BLaER1 (cell line): ENCODE measurements around the gene PIK3R1.
A peak's percentile ranks its signal among the peaks of the same experiment; 100 is the strongest.

ENCODE experiments used
- H3K27ac ChIP-seq: shearing (Covaris generic); formaldehyde crosslinking; 2 replicates; pipeline ENCODE4 v1.8.1; 2022
- H3K27me3 ChIP-seq: shearing (Covaris generic); formaldehyde crosslinking; 2 replicates; pipeline ENCODE4 v1.8.1; 2022
- H3K36me3 ChIP-seq: shearing (Covaris generic); formaldehyde crosslinking; 2 replicates; pipeline ENCODE4 v1.8.1; 2022
- H3K4me1 ChIP-seq: shearing (Covaris generic); formaldehyde crosslinking; 2 replicates; pipeline ENCODE4 v1.8.1; 2022
- H3K4me2 ChIP-seq: shearing (Covaris generic); formaldehyde crosslinking; 2 replicates; pipeline ENCODE4 v1.8.1; 2022
- H3K4me3 ChIP-seq: shearing (Covaris generic); formaldehyde crosslinking; 2 replicates; pipeline ENCODE4 v1.8.1; 2022
- H3K9ac ChIP-seq: shearing (Covaris generic); formaldehyde crosslinking; 2 replicates; pipeline ENCODE4 v1.8.1; 2022
- H3K9me3 ChIP-seq: shearing (Covaris generic); formaldehyde crosslinking; 2 replicates; pipeline ENCODE4 v1.8.1; 2022
- H4K20me1 ChIP-seq: shearing (Covaris generic); formaldehyde crosslinking; 2 replicates; pipeline ENCODE4 v1.8.1; 2022
- Cebpa-rat ChIP-seq: shearing (Covaris generic); IDR thresholded peaks from 2 replicates; pipeline ENCODE4 v1.8.1; 2022

The PIK3R1 gene

GRCh38 chr5:68274847-68275651, 59.5 kb downstream of the PIK3R1 start:
- Histone ChIP-seq H3K36me3 (peaks cover 74% of the 10 kb centered on the region), H3K9ac (no peak overlapping the region), H3K4me2 (no peak overlapping the region), H4K20me1 (peaks cover 77% of the 10 kb centered on the region), H3K27ac (no peak overlapping the region), H3K4me1 (peaks cover 10% of the 10 kb centered on the region; the same call in 1 of the 2 replicates), H3K9me3 (no peaks in the 10 kb centered on the region), H3K27me3 (no peaks in the 10 kb centered on the region), H3K4me3 (no peak overlapping the region)
- no peak for TF ChIP-seq Cebpa-rat

- Histone ChIP-seq H3K4me1 (peaks cover 4% of the 10 kb centered on the region; the same call in 1 of the 2 replicates), H4K20me1 (peaks cover 74% of the 10 kb centered on the region), H3K9ac (no peak overlapping the region), H3K27ac (no peak overlapping the region), H3K9me3 (no peaks in the 10 kb centered on the region), H3K27me3 (no peaks in the 10 kb centered on the region), H3K4me2 (no peak overlapping the region), H3K4me3 (no peak overlapping the region), H3K36me3 (peaks cover 91% of the 10 kb centered on the region)
- TF ChIP-seq Cebpa-rat = no peak
These were observed 61.2 kb downstream of the PIK3R1 start for GRCh38 chr5:68276740-68277139.

- Histone ChIP-seq H3K36me3 (peaks cover 98% of the 10 kb centered on the region), H3K27me3 (no peaks in the 10 kb centered on the region), H3K4me3 (no peak overlapping the region), H4K20me1 (peaks cover 73% of the 10 kb centered on the region), H3K27ac (no peak overlapping the region), H3K9me3 (no peaks in the 10 kb centered on the region), H3K4me1 (no peaks in the 10 kb centered on the region), H3K9ac (no peak overlapping the region), H3K4me2 (no peak overlapping the region)
- no peak for TF ChIP-seq Cebpa-rat
These were observed 61.9 kb downstream of the PIK3R1 start for GRCh38 chr5:68277431-68277830.

GRCh38 chr5:68279984-68280383, 64.4 kb downstream of the PIK3R1 start:
- Histone ChIP-seq H3K36me3 (peaks cover 100% of the 10 kb centered on the region), H3K9ac (no peak overlapping the region)

GRCh38 chr5:68282001-68282400, 66.4 kb downstream of the PIK3R1 start:
- TF ChIP-seq Cebpa-rat = no peak
- H3K4me2 ChIP-seq = no peak overlapping the region
- peaks cover 87% of the 10 kb centered on the region for H4K20me1 ChIP-seq
- no peak overlapping the region for H3K9ac ChIP-seq
- no peak overlapping the region for H3K4me3 ChIP-seq
- H3K9me3 ChIP-seq = no peaks in the 10 kb centered on the region
- H3K27me3 ChIP-seq = no peaks in the 10 kb centered on the region
- H3K36me3 ChIP-seq = peaks cover 81% of the 10 kb centered on the region
- H3K4me1 ChIP-seq = peaks cover 31% of the 10 kb centered on the region
- no peak overlapping the region for H3K27ac ChIP-seq

More at GRCh38 chr5:68279984-68280383, 64.4 kb downstream of the PIK3R1 start:
- H3K4me1 ChIP-seq = peaks cover 12% of the 10 kb centered on the region
- peaks cover 77% of the 10 kb centered on the region for H4K20me1 ChIP-seq
- no peak overlapping the region for H3K27ac ChIP-seq
- no peak overlapping the region for H3K4me3 ChIP-seq
- H3K27me3 ChIP-seq = no peaks in the 10 kb centered on the region
- no peaks in the 10 kb centered on the region for H3K9me3 ChIP-seq
- TF ChIP-seq Cebpa-rat = no peak
- no peak overlapping the region for H3K4me2 ChIP-seq

- no peak for TF ChIP-seq Cebpa-rat
- Histone ChIP-seq H4K20me1 (peaks cover 96% of the 10 kb centered on the region), H3K4me2 (no peak overlapping the region), H3K9ac (no peak overlapping the region), H3K27ac (no peak overlapping the region), H3K9me3 (no peaks in the 10 kb centered on the region), H3K27me3 (no peaks in the 10 kb centered on the region), H3K36me3 (peaks cover 64% of the 10 kb centered on the region), H3K4me1 (peaks cover 47% of the 10 kb centered on the region), H3K4me3 (no peak overlapping the region)
These were observed 68.2 kb downstream of the PIK3R1 start for GRCh38 chr5:68283766-68284165.

- H3K36me3 ChIP-seq = peaks cover 62% of the 10 kb centered on the region
- no peak overlapping the region for H3K9ac ChIP-seq
- H3K27ac ChIP-seq = no peak overlapping the region
These were observed 69.7 kb downstream of the PIK3R1 start for GRCh38 chr5:68285075-68285840.

GRCh38 chr5:68285851-68286611, 70.5 kb downstream of the PIK3R1 start:
- H3K27me3 ChIP-seq = no peaks in the 10 kb centered on the region
- TF ChIP-seq Cebpa-rat = no peak
- H3K9me3 ChIP-seq = no peaks in the 10 kb centered on the region
- H3K9ac ChIP-seq = no peak overlapping the region
- peaks cover 99% of the 10 kb centered on the region for H4K20me1 ChIP-seq
- H3K27ac ChIP-seq = no peak overlapping the region
- H3K36me3 ChIP-seq = peaks cover 61% of the 10 kb centered on the region
- H3K4me2 ChIP-seq = peak overlapping the region; percentile 47
- no peak overlapping the region for H3K4me3 ChIP-seq
- H3K4me1 ChIP-seq = peaks cover 53% of the 10 kb centered on the region

More at GRCh38 chr5:68285075-68285840, 69.7 kb downstream of the PIK3R1 start:
- TF ChIP-seq Cebpa-rat = no peak
- peaks cover 96% of the 10 kb centered on the region for H4K20me1 ChIP-seq
- H3K9me3 ChIP-seq = no peaks in the 10 kb centered on the region
- H3K4me3 ChIP-seq = no peak overlapping the region
- H3K4me2 ChIP-seq = peak overlapping the region; percentile 47
- H3K27me3 ChIP-seq = no peaks in the 10 kb centered on the region
- peaks cover 53% of the 10 kb centered on the region for H3K4me1 ChIP-seq

- Histone ChIP-seq H3K9ac (no peak overlapping the region), H3K4me1 (peaks cover 53% of the 10 kb centered on the region), H4K20me1 (peaks cover 99% of the 10 kb centered on the region), H3K27me3 (no peaks in the 10 kb centered on the region), H3K4me2 (peak overlapping the region; percentile 93; the same call in 1 of the 2 replicates), H3K36me3 (peaks cover 57% of the 10 kb centered on the region), H3K4me3 (no peak overlapping the region), H3K9me3 (no peaks in the 10 kb centered on the region), H3K27ac (no peak overlapping the region)
- no peak for TF ChIP-seq Cebpa-rat
These were observed 71.0 kb downstream of the PIK3R1 start for GRCh38 chr5:68286612-68286912.
